Measurements from ENCODE around the gene BTBD9. TPM values are rescaled to one million over a fixed set of nuclear protein-coding genes. Genes with fewer than 3 reads are reported as not detected.

The BTBD9 gene
- total RNA-seq, 1 experiment from 2014 or later, result 4.5 TPM

DNA sequence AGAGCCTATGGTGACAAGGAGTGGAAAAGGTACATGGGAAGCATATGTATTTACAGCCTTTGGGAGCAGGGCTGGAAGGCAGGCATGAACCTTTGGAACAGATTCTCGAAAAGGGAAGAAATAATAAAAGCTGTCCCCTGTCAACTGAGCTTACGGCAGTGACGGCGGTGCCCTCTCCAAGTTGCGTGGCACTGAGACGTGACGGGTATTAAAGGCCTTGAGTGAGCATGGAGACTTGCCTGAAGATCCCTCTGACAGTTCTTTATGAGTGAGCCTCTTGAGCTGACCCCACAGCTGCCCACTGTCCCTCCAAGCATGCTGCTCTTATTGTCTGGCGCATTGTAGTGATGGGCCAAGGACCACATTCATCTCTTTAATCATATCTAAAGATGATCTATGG is 431.7 kb downstream of the BTBD9 start:
- DNase-seq, result no peak
- H3K4me3 ChIP-seq, result no peak overlapping the region
- no peaks in the 10 kb centered on the region for H3K9me3 ChIP-seq
- no peaks in the 10 kb centered on the region for H3K27me3 ChIP-seq
- no peaks in the 10 kb centered on the region for H3K36me3 ChIP-seq

- H3K36me3 ChIP-seq, result no peaks in the 10 kb centered on the region
Measured at GRCh38 chr6:38207375-38207774, 432.4 kb downstream of the BTBD9 start.

GRCh38 chr6:38198219-38198618 is 441.5 kb downstream of the BTBD9 start:
- H3K4me3 ChIP-seq, result no peak overlapping the region
- no peak for DNase-seq
- no peaks in the 10 kb centered on the region for H3K9me3 ChIP-seq
- H3K36me3 ChIP-seq, result no peaks in the 10 kb centered on the region
- no peaks in the 10 kb centered on the region for H3K27me3 ChIP-seq

More at GRCh38 chr6:38207375-38207774, 432.4 kb downstream of the BTBD9 start:
- H3K27me3 ChIP-seq, result no peaks in the 10 kb centered on the region
- no peak for DNase-seq
- H3K9me3 ChIP-seq, result no peaks in the 10 kb centered on the region
- no peak overlapping the region for H3K4me3 ChIP-seq

GRCh38 chr6:38195113-38195635 is 444.6 kb downstream of the BTBD9 start:
- H3K36me3 ChIP-seq, result no peaks in the 10 kb centered on the region
- H3K9me3 ChIP-seq, result no peaks in the 10 kb centered on the region
- no peak for DNase-seq
- H3K4me3 ChIP-seq, result no peak overlapping the region
- no peaks in the 10 kb centered on the region for H3K27me3 ChIP-seq

- DNase-seq, result no peak
- Histone ChIP-seq H3K4me3 (no peak overlapping the region), H3K27me3 (no peaks in the 10 kb centered on the region)
Measured at GRCh38 chr6:38194589-38194988, 445.1 kb downstream of the BTBD9 start.

DNA sequence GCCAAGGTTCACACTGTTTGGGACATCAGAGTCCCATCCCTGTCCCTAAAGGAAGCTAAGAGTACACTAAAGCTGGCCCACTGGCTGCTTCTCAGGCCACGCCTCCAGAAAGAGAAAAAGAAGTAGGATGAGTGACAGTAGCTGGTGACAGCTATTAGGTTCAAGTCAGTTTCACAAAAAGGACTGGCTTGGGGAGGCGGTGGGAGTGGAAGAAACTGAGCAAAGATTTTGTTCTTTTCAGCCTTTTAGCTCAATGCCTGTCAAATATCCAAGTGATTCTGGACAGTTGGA is 445.5 kb downstream of the BTBD9 start:
- DNase-seq, result no peak
- Histone ChIP-seq H3K9me3 (no peaks in the 10 kb centered on the region), H3K27me3 (no peaks in the 10 kb centered on the region), H3K4me3 (no peak overlapping the region), H3K36me3 (no peaks in the 10 kb centered on the region)

More at GRCh38 chr6:38194589-38194988, 445.1 kb downstream of the BTBD9 start:
- H3K9me3 ChIP-seq, result no peaks in the 10 kb centered on the region
- no peaks in the 10 kb centered on the region for H3K36me3 ChIP-seq

GRCh38 chr6:38193481-38194281 is 446.0 kb downstream of the BTBD9 start:
- H3K27me3 ChIP-seq, result no peaks in the 10 kb centered on the region
- H3K9me3 ChIP-seq, result no peaks in the 10 kb centered on the region
- H3K4me3 ChIP-seq, result no peak overlapping the region
- H3K36me3 ChIP-seq, result no peaks in the 10 kb centered on the region
- no peak for DNase-seq

DNA sequence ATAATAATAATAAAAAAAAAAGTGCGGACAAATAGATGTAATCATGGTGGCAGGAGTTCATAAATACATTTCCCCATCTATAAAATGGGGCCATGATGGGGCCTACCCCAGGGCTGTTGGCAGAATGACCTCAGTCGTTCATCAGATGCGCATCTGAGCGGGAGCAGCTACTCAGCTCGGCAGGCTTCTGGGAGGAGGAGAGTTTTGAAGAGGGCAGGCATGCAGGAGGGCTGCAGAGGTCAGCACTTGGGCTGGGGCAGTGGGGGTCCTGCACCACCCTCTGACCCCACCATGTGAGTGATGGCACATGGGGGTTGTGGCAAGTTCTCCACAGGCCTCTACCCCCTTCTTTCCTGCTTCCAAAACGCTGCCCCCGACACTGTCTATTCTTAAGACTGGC is 446.7 kb downstream of the BTBD9 start:
- H3K36me3 ChIP-seq, result no peaks in the 10 kb centered on the region
- DNase-seq, result no peak
- H3K27me3 ChIP-seq, result no peaks in the 10 kb centered on the region
- no peaks in the 10 kb centered on the region for H3K9me3 ChIP-seq
- H3K4me3 ChIP-seq, result no peak overlapping the region

GRCh38 chr6:38192487-38192886 is 447.2 kb downstream of the BTBD9 start:
- Histone ChIP-seq H3K27me3 (no peaks in the 10 kb centered on the region), H3K36me3 (no peaks in the 10 kb centered on the region), H3K4me3 (no peak overlapping the region), H3K9me3 (no peaks in the 10 kb centered on the region)
- DNase-seq, result no peak

GRCh38 chr6:38192011-38192410 is 447.7 kb downstream of the BTBD9 start:
- DNase-seq, result no peak
- Histone ChIP-seq H3K9me3 (no peaks in the 10 kb centered on the region), H3K36me3 (no peaks in the 10 kb centered on the region), H3K27me3 (no peaks in the 10 kb centered on the region), H3K4me3 (no peak overlapping the region)

- Histone ChIP-seq H3K9me3 (no peaks in the 10 kb centered on the region), H3K27me3 (no peaks in the 10 kb centered on the region), H3K4me3 (no peak overlapping the region), H3K36me3 (no peaks in the 10 kb centered on the region)
- no peak for DNase-seq
Measured at GRCh38 chr6:38191418-38191817, 448.3 kb downstream of the BTBD9 start.

DNA sequence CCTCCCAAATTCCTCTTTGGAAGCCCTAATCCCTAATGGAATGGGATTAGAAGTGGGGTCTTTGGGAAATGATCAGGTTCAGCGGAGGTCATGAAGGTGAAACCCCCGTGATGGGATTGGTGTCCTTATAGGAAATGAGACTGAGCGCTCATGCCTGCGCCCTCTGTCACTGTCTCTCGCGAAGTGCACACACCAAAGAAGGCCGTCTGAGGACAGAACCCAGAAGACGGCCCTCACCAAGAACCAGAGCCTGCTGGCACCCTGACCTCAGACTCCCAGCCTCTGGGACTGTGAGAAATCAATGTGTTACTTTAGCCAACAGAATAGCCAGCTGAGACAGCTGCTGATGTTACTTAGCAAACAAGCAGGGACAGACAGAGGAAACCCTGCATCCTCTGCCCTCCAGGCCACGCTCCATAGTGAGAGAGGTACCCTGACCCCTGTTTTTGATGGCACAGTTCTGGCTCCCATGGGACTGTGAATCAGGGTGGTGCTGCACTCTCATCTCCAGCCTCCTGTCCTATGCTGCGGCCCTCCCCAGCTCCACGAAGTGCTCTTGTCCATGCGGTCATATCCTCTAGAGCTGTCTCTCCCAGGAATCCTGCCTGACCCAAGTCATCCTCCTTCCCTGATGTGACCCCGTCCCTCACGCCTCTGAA is 450.9 kb downstream of the BTBD9 start:
- no peak for DNase-seq
- no peaks in the 10 kb centered on the region for H3K36me3 ChIP-seq
- H3K9me3 ChIP-seq, result no peaks in the 10 kb centered on the region

GRCh38 chr6:38187811-38188590 is 451.7 kb downstream of the BTBD9 start:
- no peaks in the 10 kb centered on the region for H3K27me3 ChIP-seq
- H3K36me3 ChIP-seq, result no peaks in the 10 kb centered on the region
- no peaks in the 10 kb centered on the region for H3K9me3 ChIP-seq
- no peak for DNase-seq
- no peak overlapping the region for H3K4me3 ChIP-seq

More for the DNA sequence above, 450.9 kb downstream of the BTBD9 start:
- Histone ChIP-seq H3K4me3 (no peak overlapping the region), H3K27me3 (no peaks in the 10 kb centered on the region)

DNA sequence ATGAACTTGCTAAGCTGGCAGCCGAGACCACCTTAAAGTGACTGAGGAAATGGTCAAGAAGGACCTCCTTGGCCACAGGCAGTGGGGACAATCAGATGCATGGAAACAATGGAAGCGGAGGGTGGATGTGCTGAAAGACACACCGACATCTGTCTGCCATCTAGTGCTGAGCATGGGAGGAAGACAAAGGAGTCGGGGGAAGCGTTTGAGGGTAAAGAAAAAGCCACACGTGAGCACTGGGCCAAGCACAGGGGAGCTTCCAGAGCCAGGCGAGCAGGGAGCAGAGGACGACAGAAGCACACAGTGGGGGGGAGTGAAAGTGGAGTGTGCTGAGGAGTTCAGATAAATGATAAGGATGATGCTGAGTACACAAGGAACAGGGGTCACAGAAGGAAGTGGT is 452.4 kb downstream of the BTBD9 start:
- no peaks in the 10 kb centered on the region for H3K9me3 ChIP-seq
- no peak for DNase-seq
- H3K36me3 ChIP-seq, result no peaks in the 10 kb centered on the region
- no peaks in the 10 kb centered on the region for H3K27me3 ChIP-seq
- no peak overlapping the region for H3K4me3 ChIP-seq

DNA sequence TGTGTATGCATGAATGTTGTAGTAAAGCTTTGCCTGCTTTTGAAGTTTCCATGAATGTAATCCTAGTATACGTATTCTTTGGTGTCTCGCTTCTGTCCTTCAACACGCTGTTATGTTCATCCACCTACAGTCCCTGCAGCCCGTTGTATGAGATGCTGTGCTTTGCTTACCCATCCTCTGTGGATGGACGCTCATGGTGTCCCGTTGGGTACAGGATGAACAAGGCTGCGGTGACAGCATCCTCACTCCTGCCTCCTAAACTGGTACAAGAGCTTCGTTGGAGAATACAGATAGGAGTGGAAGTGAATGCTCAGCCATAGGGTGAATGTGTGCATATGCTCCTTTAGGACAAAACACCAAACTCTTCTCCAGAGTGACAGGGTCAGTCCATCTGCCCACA is 454.0 kb downstream of the BTBD9 start:
- H3K9me3 ChIP-seq, result no peaks in the 10 kb centered on the region
- no peak overlapping the region for H3K4me3 ChIP-seq
- no peaks in the 10 kb centered on the region for H3K27me3 ChIP-seq
- H3K36me3 ChIP-seq, result no peaks in the 10 kb centered on the region
- no peak for DNase-seq

GRCh38 chr6:38185244-38185643 is 454.5 kb downstream of the BTBD9 start:
- DNase-seq, result no peak
- Histone ChIP-seq H3K27me3 (no peaks in the 10 kb centered on the region), H3K9me3 (no peaks in the 10 kb centered on the region), H3K4me3 (no peak overlapping the region), H3K36me3 (no peaks in the 10 kb centered on the region)

GRCh38 chr6:38184585-38185080 is 455.1 kb downstream of the BTBD9 start:
- H3K4me3 ChIP-seq, result no peak overlapping the region
- H3K9me3 ChIP-seq, result no peaks in the 10 kb centered on the region
- H3K36me3 ChIP-seq, result no peaks in the 10 kb centered on the region
- H3K27me3 ChIP-seq, result no peaks in the 10 kb centered on the region
- no peak for DNase-seq
